D721Med (cell line): ENCODE results near the gene NPRL2.

Experiments used
- DNase-seq: peaks from one replicate; pipeline ENCODE4 v3.0.0; 2011; ENCODE audit warnings: low spot score; ENCODE audit not compliant: insufficient read length
- FAIRE-seq: peaks from 2 replicates; lab custom pipeline; 2011; peaks lifted over from hg19 to GRCh38; lab: Jason Lieb, UNC
- TF ChIP-seq, protein P1 (sequence below): IDR thresholded peaks from 2 replicates; pipeline ENCODE4 v1.5.1; 2012; ENCODE audit warnings: mild to moderate bottlenecking, control low read depth; ENCODE audit not compliant: insufficient read depth; ENCODE audit errors: missing control alignments

Gene NPRL2

DNA sequence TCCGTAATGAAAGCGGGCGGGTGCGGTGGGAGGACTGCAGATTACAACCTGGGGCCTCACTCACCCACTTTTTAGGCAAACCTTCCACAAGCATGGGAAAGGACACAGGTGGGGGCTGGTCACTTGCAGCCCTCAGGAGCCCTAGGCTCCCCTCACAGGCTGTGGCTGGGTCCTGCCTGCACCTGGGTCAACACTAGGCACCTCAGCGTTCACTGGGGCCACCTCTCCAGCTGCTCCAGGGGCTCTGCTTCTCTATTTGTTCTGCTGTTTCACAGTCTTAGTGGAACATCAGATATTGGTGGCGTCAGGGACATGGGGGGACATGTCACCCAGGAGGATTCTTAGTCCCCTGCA lies 38.8 kb upstream of the NPRL2 start:
- DNase-seq (no peak), FAIRE-seq (no peak)
- TF ChIP-seq, protein P1, sequence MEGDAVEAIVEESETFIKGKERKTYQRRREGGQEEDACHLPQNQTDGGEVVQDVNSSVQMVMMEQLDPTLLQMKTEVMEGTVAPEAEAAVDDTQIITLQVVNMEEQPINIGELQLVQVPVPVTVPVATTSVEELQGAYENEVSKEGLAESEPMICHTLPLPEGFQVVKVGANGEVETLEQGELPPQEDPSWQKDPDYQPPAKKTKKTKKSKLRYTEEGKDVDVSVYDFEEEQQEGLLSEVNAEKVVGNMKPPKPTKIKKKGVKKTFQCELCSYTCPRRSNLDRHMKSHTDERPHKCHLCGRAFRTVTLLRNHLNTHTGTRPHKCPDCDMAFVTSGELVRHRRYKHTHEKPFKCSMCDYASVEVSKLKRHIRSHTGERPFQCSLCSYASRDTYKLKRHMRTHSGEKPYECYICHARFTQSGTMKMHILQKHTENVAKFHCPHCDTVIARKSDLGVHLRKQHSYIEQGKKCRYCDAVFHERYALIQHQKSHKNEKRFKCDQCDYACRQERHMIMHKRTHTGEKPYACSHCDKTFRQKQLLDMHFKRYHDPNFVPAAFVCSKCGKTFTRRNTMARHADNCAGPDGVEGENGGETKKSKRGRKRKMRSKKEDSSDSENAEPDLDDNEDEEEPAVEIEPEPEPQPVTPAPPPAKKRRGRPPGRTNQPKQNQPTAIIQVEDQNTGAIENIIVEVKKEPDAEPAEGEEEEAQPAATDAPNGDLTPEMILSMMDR: no peak

DNA sequence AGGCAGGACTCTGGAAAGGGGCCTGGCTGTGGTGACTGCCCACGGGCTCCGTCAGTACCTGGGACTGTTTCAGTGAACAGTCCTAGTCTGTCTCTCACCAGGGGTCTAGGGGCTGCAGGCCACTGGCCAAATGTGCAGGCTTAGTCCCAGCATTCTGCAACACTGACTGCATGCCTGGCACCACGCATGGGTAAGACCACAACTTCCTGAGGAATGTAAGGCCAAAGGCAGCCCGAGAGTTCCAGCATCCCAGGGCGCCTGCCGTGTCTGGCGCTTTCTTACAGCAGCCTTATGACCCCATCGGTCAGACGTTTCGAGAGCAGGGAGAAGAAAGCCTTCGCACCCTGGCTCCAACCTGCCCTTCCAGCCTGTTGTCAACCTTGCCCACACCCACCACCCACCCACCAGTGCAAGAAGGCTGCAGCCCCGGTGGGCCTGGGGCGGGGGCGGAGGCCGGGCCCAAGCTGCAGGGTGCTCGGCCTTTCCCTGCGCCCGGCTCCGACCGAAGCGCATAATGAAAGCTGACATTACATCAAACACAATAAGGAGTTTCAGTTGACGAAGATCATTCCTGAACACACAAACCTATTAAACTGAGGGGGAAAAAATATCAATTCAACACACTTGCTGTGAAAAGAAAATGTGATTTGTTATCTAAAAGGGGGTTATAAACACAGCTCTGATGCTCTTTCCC lies 38.3 kb upstream of the NPRL2 start:
- TF ChIP-seq, protein P1: no peak
- DNase-seq (no peak), FAIRE-seq (no peak)

DNA sequence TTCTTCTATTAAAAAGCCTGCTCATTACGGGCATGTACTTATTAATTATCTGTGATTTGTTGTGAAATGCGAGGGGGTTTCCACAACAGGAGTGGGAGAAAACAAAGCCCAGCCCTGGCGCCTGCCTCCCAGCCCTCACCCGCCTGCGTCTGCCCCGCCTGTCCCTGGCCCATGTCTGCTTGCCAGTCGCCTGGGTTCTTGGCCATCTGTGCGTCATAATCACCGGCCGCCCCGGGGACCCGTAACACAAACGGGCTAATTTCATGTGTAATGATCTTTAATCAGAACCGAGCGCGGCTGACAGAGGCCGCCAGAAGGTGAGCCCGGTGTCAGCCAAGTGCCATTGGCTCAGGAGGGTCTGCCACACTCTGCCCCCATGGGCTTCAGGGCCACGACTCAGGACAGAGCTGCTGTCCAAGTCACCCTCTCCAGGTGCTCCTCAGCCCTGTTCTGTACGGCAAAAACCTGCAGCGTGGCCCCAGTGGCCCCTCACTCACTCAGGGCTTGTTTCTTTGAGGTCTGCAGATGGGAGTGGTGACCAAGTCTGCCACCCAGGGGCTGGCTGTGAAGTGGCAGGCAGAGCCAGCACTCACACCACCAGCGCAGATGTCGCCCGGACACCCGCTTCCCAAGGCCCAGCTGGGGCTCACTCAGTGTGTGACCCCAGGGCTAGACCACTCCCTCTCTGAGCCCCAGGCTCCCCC lies 37.6 kb upstream of the NPRL2 start:
- DNase-seq (peak; percentile 86), FAIRE-seq (no peak)
- TF ChIP-seq, protein P1: peak; percentile 44

DNA sequence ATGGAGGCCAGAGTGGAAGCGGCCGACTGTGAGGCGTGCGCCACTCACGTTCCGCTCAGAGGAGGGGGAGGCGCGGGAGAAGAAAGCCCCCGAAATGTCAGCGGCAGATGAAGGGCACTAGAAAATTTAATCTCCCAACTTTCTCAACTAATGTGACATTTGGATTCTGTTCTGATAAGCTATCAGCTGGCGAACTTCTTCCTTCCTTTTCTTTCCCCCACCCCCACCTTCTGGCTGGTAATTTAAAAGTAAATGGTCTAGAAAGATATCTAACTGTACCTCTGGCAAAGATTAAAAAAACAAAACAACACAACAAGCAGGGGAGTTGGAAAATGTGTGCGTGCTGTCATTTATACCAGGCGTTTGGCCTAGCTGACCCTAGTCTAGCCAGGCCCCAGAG lies 35.2 kb upstream of the NPRL2 start:
- TF ChIP-seq, protein P1: no peak
- no peak for DNase-seq
- no peak for FAIRE-seq

DNA sequence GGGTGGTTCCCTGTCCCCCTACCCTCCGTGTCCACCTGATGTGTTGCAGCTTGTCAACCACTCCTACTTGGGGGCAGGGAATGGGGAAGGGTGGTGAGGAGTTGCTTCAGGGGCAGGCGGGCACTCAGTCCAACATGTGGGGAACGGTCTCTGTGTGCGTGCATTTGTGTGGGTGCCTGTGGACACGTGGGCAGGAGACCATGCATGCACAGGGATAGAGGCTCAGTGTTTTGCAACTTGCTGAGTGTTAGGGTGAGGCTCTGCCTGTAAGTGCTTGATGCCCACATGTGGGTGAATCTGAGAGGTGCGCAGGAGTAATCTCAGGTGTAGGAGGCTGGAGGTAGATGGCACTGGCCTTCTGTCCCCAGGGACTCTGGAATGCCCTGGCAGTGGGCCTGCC lies 33.2 kb upstream of the NPRL2 start:
- FAIRE-seq (no peak), DNase-seq (no peak)
- TF ChIP-seq, protein P1: no peak

DNA sequence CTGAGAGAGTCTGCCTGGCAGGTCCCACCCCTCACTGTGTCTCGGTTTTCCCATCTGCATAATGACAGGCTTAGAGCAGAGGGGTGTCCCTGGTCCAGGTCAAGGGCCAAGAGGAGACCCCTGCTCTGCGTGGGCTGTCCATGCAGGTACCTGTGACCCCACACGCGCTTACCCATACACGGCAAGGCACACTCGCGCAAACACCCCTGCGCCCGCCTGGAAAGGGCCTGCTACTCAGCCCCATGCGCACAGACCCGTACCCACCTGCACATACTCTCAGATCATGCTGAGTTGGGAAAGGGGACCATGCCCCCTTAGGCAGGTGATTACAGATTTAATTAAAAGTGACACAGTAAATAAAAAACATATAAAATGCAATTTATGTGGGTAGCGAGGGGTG lies 32.1 kb upstream of the NPRL2 start:
- TF ChIP-seq, protein P1: no peak
- FAIRE-seq (no peak), DNase-seq (no peak)

DNA sequence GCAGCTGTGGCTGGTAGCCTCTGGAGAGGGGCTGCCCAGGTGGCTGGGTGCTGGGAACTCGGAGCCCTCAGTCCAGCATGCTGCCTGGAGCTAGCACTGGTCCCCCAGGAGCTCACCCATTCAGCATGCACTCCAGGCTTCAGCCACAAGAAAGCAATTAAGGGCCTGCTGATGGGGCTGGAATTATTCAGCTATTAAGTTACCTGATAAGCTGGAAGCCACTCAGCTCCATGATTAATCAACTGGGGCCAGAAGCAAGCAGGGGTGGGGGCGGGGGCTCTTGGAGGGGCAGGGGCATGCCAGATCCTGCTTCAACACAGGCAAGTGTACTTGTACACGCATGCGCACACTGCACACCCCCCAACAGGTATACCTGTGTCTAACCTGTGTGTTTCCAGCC lies 30.8 kb upstream of the NPRL2 start:
- TF ChIP-seq, protein P1: no peak
- peak; percentile 60 for DNase-seq
- FAIRE-seq: no peak
